ENCODE data around the gene GALK2.
"Not testable (repeated sequence)": the region's sequence is repeated elsewhere in the genome, so short reads cannot be mapped to it uniquely, and the experiment has no call there.

Gene GALK2

DNA sequence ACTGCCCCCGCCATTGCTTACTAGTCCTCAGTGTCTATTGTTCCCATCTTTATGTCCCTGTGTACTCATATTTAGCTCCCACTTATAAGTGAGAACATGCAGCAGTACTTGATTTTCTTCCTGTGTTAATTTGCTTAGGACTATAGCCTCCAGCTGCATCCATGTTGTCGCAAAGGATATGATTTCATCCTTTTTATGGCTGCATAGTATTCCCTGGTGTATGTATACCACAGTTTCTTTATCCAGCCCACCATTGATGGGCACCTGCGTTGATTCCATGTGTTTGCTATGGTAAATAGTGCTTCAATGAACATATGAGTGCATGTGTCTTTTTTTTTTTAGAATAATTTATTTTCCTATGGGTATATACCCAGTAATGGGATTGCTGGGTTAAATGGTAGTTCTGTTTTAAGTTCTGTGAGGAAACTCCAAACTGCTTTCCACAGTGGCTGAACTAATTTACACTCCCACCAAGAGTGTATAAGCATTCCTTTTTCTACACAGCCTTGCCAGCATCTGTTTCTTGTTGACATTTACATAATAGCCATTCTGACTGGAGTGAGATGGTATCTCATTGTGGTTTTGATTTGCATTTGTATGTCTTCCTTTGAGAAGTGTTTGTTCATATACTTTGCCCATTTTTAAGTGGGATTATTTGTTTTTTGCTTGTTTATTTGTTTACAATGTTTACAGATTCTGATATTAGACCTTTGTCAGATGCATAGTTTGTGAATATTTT is 53.7 kb downstream of the GALK2 start:
- no peak for DNase-seq (ENCODE audit: low read depth)

DNA sequence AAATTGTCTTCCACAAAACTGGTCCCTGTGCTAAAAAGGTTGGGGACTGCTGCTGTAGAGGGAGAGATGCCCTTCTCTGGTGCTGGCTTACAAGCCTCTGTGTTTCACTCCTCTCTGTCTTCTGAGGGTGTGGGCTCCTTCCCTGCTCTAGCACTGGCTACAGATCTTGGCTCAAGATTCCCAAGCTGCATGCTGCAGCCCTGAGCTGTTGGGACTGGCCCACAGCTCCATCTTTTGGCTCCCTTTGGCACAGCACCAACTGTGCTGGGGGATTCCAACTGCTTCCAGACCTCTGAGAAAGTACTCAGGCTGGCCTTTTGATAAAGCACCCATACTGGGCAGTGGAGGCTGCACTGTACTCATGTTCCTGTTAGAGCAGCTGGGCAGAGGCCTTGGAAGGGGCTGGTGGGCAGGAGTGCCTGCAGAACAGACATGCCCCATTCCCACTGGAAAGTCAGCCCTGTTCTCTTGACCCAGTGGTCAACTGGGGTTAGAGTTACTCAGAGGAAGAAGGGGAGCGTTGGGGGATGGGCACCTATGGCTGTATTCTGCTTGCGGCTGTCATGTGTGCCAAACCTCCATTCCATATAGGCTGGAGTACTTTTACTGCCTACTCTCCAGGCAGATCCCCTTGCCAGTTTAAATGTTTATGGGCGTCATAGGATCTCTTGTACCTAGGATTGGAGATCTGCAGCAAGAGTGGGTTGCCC is 55.7 kb downstream of the GALK2 start:
- DNase-seq (ENCODE audit: low read depth), result no peak

DNA sequence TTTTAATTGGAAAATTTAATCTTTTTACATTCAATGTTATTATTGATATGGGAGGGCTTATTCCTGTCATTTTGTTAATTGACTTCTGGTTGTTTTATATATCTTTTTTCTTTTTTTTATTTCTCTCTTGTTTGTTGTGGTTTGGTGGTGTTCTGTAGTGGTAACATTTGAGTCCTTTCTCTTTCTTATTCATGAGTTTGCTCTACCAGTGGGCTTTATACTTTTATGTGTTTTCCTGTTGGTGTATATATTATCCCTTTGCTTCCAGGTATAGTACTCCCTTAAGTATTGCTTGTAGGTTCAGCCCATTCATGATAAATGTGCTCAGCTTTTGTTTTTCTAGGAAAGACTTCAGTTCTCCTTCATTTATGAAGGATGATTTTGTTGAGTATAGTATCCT is 57.6 kb downstream of the GALK2 start:
- DNase-seq (ENCODE audit: low read depth), result no peak

DNA sequence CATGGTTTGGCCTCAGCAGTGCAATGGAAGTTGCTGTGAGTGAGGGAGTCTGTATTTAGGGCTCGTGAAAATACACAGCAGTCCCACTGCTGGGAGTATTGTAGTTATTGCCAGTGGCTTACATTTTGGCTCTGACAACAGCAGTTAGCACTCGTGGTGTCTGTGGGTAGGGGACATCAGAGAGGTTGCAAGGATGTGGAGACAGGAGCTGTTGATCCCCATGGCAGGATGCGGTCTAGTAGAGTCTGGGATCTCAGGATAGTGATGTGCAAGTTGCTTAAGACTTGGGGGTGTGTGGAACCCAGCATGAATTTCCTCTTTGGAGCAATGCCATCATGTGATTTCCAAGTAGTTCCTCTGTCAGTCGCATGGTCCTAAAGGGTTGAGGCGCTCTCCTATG is 59.9 kb downstream of the GALK2 start:
- DNase-seq (ENCODE audit: low read depth), result no peak

DNA sequence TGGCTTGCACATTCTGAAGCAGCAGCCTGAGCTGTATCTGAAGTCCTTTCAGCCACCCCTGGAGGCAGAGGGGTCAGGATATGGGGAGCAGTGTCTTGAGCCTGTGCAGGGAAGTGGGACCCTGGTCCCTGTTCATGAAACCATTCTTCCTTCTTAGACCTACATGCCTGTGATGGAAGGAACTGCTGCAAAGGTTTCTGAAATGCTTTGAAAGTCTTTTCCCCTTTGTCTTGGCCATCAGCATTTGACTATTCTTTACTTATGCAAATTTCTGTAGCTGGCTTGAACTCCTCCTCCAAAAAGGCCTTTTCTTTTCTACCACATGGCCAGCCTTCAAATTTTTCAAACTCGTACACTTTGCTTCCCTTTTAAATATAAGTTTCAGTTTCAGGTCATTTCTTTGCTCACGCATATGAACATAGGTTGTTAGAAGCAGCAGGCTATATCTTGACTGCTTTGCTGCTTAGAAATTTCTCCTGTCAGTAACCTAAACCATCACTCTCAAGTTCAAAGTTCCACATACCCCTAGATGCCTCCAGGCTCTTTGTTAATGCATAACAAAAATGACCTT is 62.3 kb downstream of the GALK2 start:
- DNase-seq (ENCODE audit: low read depth), result no peak

DNA sequence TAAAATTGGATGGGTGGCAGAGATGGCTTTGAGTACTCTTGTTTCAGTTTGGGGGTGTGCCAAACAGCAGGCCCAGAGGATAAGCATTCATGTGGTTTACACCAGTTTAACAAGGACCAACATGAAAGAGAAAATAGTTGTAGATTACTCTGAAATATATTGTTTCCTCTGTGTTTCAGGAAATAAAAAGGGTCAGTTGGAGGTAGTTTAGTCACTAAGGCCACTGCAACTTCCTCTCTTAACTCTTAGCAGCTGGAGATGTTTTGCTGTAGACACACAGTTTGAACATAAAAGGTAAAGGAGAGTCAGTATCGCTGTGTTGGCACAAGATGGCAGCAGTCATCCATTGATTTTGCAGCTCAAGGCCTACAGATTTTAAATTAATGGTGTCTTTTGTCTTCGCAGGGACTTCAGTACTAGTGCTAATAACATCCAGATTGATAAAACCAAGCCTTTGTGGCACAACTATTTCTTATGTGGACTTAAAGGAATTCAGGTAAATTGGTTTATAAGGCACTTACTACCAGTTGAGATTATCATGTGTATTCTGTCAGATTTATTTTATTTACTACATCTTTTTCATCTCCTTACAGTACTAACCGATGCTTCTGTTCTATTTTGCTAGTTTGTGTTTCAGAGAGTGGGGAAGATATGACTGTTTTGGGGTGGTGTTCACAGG is 65.5 kb downstream of the GALK2 start:
- peak; percentile 55 for DNase-seq (ENCODE audit: low read depth)

DNA sequence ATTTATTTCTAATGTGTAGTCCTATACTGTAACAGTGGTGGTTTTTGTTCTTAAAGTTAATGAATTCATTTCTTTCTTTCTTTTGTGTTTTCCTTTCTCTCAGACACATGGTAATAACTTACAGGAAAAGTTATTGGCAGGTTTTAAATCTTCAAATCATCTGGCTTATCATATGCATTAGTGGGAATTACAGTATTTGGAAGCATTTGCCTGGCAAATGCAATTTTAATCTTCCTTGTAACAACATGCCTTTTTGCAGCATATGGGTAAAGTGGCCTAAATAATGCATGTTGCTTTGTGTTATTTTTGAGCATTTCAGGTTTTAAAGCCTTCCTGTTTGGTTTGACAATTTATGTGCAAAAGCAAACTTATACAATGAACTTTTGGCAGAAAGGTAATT is 66.8 kb downstream of the GALK2 start:
- no peak for DNase-seq (ENCODE audit: low read depth)

DNA sequence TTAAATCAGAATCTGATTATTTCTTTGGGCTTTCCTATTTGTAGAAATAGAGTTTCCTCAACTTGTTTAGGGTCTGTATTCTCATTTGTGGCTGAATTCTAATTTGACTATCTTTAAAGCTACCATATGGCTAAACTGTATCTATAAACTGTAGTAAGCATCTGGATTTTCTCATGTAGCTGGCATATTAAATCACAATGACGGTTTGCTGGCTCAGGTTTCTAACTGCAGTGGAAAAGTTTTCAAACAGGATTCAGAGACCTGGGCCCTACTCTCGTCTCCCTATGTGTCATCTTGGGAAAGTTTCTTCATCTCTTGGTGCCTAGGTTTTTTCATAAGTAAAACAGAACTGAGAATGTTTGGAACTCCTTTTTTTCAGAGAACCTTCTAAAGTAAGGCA is 68.3 kb downstream of the GALK2 start:
- DNase-seq (ENCODE audit: low read depth), result no peak

DNA sequence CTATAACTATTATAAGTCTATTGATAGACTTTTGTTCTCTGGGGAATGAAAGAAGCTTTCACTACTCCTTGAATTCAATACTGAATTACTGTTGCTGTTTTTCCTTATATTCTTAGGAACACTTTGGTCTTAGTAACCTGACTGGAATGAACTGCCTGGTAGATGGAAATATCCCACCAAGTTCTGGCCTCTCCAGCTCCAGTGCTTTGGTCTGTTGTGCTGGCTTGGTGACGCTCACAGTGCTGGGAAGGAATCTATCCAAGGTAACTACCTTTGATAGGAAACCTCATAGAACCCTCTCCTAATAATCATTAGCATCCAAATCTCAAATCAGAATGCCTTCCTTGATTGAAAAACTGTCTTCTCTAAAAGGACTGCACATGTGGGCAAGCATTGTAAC is 69.1 kb downstream of the GALK2 start:
- DNase-seq (ENCODE audit: low read depth), result no peak

DNA sequence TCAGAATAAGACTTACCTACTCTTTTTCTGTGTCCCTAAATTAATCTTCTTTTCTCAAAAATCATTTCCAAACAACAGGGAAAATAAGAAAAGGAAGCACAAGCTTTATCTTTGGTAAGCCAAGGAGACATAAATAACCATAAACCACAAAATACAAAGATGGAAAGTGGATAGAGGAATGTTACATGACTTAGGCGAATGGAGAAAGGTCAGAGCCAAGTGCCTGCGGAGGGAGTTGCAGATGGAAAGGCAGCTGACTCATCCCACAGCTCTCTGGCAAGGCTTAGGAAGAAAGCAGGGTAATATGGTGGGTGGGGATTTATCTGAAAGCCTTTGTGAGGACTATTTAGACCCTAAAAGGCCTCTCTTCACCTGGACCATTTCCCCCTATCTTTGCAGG is 72.8 kb downstream of the GALK2 start:
- peak; percentile 78 for DNase-seq (ENCODE audit: low read depth)

DNA sequence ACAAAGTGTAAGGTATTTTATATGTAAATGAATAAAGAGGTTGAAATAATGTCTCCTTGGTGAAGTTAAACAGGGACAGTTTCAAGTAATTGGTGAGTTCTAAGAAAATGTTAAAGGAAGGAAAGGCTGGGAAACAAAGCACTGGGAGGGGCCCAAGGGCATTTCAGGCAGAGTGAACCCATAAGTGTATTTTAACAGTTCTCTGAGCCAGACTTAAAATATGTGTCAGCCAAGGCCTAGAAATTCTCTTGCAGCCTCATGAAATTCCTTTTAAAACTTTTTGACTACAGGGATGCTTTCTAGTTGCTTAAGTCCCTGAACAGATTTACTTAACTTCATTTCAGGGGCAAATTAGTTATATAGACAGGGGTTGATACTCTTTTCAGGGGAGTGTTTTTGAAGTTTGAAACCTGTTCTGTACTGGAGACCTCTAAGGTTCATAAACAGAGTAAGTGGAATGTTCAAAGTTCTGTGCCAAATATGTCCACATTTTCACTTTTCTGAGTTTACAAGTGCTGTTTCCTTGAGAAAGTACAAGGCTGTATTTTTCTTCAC is 77.6 kb downstream of the GALK2 start:
- DNase-seq (ENCODE audit: low read depth), result no peak

DNA sequence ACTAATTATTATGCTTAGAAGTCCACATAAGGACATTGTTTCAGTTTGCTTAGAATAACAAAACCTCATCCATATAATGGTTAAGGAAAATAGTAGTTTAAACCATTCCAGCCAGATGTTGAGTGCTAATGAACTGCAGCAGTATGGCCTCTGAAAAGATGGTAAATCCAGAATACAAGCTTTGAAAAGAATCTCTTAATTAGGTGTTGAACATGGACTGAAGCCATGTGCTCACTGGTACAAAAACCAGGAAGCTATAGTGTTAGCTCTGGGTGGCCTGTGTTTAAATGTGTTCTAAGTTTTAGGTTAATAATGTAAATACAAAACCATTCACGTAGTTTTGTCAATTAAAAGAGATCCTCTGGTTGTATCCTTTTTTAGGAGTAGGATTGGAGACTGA is 78.2 kb downstream of the GALK2 start:
- DNase-seq (ENCODE audit: low read depth), result no peak

DNA sequence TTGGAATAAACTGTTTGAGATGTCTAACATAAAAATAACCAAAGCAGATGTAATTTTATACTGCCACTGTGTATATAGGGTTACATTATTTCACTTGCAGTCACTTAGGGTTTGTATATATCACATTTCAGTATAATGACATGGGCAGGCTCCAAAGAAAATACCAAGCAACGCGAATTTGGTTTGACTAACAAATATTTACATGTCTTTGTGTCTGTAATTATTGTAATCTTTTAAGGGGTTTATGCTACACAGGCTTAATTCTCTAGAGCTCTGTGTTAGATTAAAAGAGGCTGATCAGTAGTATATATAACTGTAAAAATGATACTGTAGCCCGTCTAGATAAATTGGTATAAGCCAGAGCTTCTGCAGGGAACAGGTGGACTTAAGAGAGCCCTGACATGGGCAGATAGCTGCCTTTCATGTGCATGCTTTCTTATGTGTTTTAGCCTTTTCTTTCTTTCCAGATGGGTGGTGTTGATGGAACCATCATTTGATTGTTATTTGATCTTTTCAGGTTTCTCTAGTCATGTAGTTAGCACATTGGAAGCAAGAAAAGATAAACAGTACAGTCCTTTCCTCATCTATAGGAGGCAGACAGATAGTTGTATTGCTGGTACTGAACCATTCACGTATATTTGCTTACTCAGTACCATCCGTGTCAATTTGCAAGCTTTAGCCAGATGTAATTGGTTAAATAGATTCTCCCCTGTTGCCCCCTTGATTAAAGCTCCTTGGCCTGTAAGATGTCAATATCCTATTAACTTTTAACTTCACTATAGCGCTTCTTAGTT is 86.1 kb downstream of the GALK2 start:
- DNase-seq (ENCODE audit: low read depth), result no peak

DNA sequence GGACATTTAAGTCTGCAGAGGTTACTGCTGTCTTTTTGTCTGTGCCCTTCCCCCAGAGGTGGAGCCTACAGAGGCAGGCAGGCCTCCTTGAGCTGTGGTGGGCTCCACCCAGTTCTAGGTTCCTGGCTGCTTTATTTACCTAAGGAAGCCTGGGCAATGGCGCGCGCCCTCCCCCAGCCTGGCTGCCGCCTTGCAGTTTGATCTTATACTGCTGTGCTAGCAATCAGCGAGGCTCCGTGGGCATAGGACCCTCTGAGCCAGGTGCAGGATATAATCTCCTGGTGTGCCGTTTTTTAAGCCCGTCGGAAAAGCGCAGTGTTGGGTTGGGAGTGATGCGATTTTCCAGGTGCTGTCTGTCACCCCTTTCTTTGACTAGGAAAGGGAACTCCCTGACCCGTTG is 95.1 kb downstream of the GALK2 start:
- not testable (repeated sequence) for DNase-seq (ENCODE audit: low read depth)

DNA sequence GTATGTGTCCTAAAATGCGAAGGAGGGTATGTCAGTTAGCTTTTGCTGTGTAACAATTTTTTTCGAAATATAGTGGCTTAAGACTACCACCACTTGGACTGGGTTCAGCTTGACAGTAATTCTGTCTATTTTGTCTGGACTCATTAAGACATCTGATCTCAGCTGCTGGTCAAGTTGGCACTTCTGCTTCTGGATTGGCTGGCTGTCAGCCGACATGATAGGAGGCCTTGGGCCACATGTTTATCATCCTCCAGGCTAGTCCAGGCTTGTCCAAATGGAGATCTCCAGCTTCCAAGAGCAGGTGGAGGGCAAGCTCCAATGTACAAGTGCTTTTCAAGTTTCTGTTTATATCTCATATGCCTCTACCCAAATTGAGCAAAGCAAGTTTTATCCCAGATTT is 95.9 kb downstream of the GALK2 start:
- no peak for DNase-seq (ENCODE audit: low read depth)

DNA sequence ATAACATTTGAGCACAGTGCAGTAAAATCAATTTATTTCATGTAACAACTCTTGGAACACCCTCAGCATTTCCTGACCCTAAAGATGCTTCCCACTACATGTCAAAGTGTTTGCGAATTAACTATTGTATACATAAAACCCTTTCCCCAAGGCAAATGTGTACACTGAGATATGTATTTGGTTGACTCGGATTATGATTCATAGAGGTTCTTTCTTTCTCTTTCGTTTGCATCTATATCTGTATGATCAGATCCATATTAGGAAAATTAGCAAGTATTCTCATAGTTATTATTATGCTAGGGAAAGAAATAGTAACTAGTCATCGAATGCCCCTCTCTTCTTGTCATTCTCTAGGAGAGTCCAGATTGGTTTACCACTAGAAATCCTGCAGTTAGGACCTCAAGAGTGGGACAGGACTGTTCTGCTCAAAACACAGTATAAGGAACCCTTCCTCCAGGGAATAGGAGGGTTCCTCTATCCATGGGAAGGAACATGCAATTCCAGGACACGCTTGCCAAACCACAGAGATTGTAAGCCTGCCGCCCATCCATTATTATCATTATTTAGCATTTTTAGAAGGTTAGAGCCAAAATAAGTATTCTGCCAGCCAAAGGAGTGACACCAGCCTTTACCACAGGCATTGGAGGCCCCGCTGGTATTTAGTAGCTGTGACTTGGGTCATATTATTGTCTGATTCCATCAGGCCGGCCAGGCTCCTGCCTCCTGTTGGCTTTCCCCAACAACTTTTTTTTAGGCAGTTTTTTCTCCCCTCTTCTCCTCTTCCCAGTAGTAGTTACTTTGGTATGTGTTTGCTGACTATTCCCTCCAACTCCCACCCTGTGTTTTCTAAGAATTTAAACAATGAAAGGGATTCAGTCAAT is 100.7 kb downstream of the GALK2 start:
- peak; percentile 47 for DNase-seq (ENCODE audit: low read depth)

DNA sequence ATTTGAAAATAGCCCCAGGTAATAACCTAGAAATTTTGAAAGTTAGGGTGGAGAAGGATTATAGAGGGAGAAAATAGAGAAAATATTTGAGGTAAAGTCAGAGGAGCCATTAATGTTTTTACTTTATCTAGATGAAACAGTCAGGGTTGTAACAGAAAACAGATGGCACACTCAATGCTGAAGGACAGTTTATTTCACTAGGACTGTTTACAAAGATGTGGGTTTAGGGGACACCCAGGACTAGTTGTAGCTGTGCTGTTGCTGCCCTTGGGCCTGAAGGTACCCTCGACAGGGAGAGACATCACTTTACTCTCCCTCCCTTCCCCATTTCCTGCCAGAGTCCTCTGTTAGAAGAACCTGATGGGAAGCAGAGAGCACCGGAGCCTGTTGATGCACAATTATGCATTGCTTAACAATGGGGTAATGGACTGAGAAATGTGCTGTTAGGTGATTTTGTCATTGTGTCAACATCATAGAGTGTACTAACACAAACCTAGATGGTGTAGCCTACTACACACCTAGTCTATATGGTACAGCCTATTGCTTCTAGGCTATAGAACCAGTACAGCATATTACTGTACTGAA is 103.8 kb downstream of the GALK2 start:
- no peak for DNase-seq (ENCODE audit: low read depth)

DNA sequence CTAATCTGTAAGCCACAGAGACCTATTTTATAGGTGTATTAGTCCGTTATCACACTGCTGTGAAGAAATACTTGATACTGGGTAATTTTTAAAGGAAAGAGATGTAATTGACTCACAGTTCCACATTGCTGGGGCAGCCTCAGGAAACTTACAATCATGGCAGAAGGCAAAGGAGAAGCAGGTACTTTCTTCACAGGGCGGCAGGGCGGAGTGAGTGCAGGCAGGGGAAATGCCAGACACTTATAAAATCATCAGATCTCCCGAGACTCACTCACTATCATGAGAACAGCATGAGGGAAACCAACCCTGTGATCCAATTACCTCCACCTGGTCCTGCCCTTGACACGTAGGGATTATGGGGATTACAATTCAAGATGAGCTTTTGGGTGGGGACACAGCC is 108.7 kb downstream of the GALK2 start:
- no peak for DNase-seq (ENCODE audit: low read depth)

DNA sequence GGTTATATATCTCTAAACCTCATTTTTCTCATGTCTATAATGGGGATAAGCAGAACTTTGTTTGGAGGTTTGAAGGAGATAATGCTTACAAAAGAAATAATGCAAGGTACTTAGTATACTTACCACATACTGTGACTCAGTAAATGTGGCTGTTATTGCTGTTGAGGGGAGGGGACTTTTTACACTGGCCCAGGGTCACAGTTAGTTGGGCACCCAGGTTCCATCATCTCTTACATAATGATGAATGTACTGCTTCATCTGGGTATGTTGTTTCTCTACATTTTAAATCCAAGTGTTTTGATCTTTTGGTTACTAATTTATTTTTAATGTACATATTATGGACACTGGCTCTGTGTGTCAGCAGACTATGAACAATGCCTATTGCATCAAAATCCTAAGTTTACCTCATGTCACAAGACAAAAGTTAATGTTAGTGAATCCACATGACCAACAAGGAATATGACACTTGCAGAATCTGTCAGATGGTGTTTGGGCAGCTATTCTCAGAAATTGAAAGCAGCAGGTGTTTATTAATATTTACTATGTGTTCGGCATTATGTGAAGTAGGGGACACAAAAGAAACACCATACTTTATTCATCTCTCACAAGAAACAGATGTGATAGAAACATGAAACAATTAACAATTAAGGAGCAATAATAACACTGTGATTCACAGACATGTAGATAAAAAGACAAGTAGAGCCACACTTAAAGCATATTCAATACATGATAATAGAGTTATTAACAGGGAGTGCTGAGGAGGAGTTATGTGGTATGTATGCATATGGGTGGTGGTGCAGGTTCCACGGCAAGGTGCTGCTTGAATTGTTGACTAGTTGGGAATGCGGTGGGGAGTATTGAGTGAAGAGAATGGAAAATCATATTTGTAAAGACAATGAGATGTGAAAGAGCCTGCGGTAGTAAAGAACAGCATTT is 109.7 kb downstream of the GALK2 start:
- DNase-seq (ENCODE audit: low read depth), result no peak

Measured in HS-27A (cell line).